Activated naive CD8-positive, alpha-beta T cell (primary cell): ENCODE data around the gene SPATA32.

Experiments used
- H3K27ac Mint-ChIP-seq: one replicate; pipeline ENCODE4 v1.8.0; 2021; ENCODE audit warnings: mixed read lengths
- H3K27me3 Mint-ChIP-seq: one replicate; pipeline ENCODE4 v1.8.0; 2021; ENCODE audit warnings: mixed read lengths
- H3K36me3 Mint-ChIP-seq: one replicate; pipeline ENCODE4 v1.8.0; 2021; ENCODE audit warnings: mixed read lengths
- H3K4me1 Mint-ChIP-seq: one replicate; pipeline ENCODE4 v1.8.0; 2021; ENCODE audit warnings: low read depth, mixed read lengths
- H3K4me3 Mint-ChIP-seq: one replicate; pipeline ENCODE4 v1.8.0; 2021; ENCODE audit warnings: mild to moderate bottlenecking, mixed read lengths
- H3K9me3 Mint-ChIP-seq: one replicate; pipeline ENCODE4 v1.8.0; 2021; ENCODE audit warnings: low read depth, mixed read lengths

SPATA32 gene

DNA sequence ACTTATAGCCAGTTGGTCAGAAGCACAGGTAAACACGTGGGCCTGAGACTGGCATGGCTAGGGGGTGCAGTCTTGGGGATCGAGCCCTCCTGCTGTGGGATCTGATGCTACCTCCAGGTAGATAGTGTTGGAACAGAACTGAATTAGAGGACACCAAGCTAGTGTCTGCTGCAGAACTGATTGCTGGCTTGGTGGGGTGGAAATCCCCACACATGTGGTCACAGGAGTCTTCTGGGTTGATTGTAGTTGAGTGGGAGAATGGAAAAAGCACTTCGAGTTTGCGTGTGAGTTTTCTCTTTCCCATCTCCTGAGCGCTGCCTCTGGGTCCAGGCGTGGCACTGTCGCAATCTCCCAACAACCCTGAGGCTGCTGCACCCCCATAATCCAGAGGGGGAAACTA lies 8.0 kb upstream of the SPATA32 start:
- Mint-ChIP-seq H3K36me3 (peaks cover 2% of the 10 kb centered on the region), H3K4me1 (peaks cover 15% of the 10 kb centered on the region), H3K27ac (peak overlapping the region; percentile 77), H3K27me3 (no peaks in the 10 kb centered on the region), H3K4me3 (no peak overlapping the region), H3K9me3 (no peaks in the 10 kb centered on the region)

DNA sequence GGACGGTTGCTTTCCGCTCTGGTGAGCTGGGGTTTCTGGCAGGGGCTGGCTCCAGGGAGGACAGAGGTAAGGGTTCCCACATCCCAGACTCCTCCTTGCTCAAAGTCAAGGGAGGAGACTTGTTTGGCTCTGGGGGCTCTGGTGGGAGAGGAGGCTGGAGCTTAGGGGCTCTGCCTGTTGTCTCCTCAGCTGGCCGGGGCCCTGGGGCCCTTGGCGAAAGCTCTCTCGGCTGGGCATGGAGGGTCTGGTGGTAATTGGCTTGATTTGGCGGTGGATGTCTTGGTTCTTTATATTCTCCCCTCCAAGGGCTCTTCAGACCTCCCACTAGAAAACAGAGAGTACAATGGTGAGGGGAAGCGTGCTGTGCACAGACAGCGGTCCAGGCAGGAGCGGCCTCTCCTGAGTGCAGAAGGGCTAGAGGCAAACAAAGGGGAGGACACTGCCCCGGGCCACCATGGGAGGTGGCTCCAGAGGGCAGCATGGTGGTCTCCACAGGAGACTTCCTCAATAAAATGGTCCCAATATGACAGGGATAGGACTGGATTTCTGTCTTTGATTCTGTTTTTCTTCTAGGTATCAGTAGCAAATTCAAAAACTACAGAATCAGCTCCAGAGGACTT lies 5.7 kb upstream of the SPATA32 start:
- H3K36me3 Mint-ChIP-seq: peaks cover 2% of the 10 kb centered on the region
- no peaks in the 10 kb centered on the region for H3K27me3 Mint-ChIP-seq
- H3K4me1 Mint-ChIP-seq: peaks cover 23% of the 10 kb centered on the region
- H3K4me3 Mint-ChIP-seq: no peak overlapping the region
- no peaks in the 10 kb centered on the region for H3K9me3 Mint-ChIP-seq
- peak overlapping the region; percentile 75 for H3K27ac Mint-ChIP-seq

DNA sequence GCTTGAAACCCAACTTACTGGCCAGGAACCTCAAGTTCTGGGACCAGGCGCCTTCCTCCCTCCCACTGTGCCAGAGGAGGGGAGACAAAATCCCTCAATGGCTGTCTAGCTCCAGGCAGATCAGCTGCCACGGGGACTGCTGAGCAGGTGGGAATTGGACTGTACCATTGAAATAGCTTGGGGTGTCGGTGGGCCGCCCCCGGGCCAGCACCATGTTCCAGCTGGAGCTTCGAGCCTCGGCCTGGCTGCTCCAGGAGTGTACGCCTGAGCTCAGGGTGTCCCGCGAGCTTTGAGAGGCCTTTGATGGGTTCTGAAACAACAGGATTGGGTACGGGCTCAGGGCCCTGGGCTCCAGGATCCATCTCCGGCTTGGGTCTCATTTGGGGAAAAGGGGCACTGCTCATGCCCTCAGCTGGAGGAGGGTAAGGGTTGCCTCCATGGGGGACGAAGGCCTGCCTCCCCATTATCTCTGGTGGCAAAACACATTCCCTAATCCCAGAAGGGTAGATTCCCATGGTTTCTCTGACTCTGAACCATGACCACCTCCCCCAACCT lies 4.6 kb upstream of the SPATA32 start:
- Mint-ChIP-seq H3K4me1 (peaks cover 25% of the 10 kb centered on the region), H3K27me3 (no peaks in the 10 kb centered on the region), H3K36me3 (peaks cover 2% of the 10 kb centered on the region), H3K27ac (peak overlapping the region; percentile 68), H3K4me3 (no peak overlapping the region), H3K9me3 (no peaks in the 10 kb centered on the region)

DNA sequence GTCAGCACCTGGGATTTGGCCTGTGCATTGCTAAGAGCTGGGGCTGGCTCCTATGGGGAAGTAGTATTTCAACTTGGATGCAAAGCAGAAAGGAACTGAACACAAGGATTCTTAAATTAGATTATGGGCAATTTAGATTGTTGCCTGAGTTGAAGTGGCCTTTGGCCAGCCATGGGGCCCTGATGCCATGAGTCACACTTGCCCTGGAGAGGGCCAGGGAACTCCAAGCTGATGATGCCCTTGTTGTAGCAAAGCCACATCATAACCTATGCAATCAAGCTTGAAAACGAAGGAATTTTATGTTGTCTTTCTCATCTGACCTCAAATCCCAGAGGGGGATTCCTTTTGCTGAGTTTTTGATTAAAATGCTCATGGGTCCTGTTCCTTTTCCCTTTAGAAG lies 3.9 kb upstream of the SPATA32 start:
- Mint-ChIP-seq H3K9me3 (no peaks in the 10 kb centered on the region), H3K36me3 (peaks cover 2% of the 10 kb centered on the region), H3K4me1 (peaks cover 27% of the 10 kb centered on the region)

DNA sequence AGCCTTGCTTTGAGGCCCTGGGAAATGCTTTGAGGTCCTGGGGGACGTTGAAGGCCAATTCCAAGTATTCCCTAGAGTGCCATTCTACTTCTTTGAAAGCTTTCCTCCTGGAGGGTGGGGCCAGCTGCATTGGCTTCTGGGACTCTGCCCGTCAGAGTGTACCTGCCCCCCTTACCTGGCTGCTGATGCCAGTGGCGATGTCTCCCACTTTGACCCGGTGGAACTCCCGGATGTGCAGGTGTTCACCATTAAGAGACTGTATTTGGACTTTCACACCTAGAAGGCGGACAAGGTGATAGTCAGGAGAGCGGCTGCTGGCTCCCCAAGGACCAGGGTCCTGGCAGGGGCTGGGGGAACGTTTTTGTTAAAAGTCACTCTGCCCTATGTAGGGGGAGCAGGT lies 3.1 kb upstream of the SPATA32 start:
- H3K4me1 Mint-ChIP-seq: peaks cover 27% of the 10 kb centered on the region
- H3K36me3 Mint-ChIP-seq: peaks cover 2% of the 10 kb centered on the region
- H3K9me3 Mint-ChIP-seq: no peaks in the 10 kb centered on the region
- H3K27ac Mint-ChIP-seq: peak overlapping the region; percentile 50
- H3K4me3 Mint-ChIP-seq: no peak overlapping the region
- H3K27me3 Mint-ChIP-seq: no peaks in the 10 kb centered on the region

More for the DNA sequence above, 3.9 kb upstream of the SPATA32 start:
- H3K27me3 Mint-ChIP-seq: no peaks in the 10 kb centered on the region
- no peak overlapping the region for H3K4me3 Mint-ChIP-seq
- H3K27ac Mint-ChIP-seq: peak overlapping the region; percentile 68

DNA sequence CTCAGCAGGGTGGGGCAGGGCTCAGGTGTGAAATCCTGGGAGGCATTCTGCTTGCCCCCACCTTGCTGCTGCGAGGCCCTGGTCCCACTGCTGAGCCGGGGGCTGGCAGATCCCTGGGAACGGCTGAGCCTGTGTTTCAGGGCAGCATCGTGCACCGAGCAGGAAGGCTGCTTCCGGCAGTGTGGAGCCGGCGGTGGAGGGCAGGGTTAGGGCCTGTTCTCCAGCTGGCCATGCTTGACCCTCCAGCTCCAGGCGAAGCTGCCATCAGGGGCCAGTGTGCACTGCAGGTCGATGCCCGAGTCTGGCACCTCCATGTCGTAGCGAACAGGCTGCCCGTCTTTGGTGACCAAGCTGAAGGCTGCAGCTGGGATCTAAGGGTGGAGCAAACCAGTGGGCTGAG lies 2.5 kb upstream of the SPATA32 start:
- Mint-ChIP-seq H3K27ac (no peak overlapping the region), H3K36me3 (peaks cover 2% of the 10 kb centered on the region), H3K4me1 (peaks cover 22% of the 10 kb centered on the region)

DNA sequence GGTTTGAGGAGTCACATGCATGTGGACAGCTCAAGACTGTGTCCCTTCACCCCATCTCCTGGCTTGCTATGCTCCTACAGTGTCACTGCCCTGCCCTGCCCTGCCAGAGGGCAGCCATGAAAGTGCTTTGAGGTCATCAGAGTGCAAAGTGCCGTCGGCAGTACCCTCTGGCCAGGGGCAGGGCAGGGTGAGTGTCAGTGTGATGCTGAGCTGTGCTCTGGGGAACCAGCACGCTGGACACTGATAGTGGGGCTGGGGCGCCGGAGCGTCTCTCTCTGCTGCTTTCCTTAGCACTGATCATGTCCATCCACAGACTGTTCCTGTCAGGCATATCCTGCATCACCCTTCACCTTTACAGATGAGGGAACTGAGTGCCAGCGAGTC lies 1.6 kb upstream of the SPATA32 start:
- Mint-ChIP-seq H3K27ac (peak overlapping the region; percentile 89), H3K9me3 (no peaks in the 10 kb centered on the region), H3K4me1 (peaks cover 24% of the 10 kb centered on the region), H3K36me3 (peaks cover 2% of the 10 kb centered on the region), H3K27me3 (no peaks in the 10 kb centered on the region), H3K4me3 (peak overlapping the region; percentile 76)

More for the DNA sequence above, 2.5 kb upstream of the SPATA32 start:
- no peaks in the 10 kb centered on the region for H3K9me3 Mint-ChIP-seq
- no peaks in the 10 kb centered on the region for H3K27me3 Mint-ChIP-seq
- H3K4me3 Mint-ChIP-seq: no peak overlapping the region

DNA sequence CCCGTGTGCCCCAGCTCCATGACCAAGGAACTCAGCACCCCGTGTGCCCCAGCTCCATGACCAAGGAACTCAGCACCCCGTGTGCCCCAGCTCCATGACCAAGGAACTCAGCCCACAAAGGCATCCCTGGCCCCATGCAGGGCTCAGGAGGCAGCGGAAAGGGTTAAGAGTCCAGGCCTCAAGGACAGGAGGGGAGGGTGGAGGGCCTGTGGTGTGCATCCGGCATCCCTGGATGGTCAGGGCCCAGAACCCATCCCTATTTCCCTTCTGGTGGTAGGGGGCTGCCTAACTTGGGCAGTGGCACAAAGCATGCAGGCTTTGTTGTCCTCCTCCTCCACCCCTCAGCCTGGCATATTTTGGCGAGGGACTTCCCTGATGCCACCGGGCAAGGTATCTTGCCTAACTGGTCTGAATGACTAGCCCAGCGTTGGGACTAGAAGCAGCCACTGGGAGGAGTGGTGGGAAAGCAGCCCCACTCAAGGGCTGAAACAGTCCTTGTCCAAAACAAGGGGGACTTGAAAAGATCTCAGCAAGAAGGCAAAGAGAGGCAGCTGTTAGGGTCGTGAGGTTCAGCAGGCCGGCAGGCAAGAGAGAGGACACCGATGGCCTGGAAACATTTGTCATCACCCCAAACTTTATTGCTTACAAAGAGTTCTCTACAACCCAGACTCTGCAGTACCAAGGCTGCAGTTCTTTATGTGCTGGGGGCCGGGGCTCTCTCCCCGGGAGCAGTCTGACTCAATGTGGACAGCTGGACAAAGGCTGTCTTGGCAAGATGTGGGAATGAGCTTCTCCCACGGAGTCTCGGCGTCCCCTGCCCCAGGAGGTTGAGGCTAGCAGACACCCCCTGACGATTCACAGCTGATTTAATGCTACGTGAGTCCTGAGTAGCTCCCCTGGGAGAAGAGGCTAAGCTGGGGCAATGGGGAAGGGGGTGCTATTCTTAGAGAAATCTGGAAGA lies 902 bp upstream of the SPATA32 start:
- Mint-ChIP-seq H3K9me3 (no peaks in the 10 kb centered on the region), H3K36me3 (no peaks in the 10 kb centered on the region), H3K4me1 (peaks cover 24% of the 10 kb centered on the region), H3K27me3 (no peaks in the 10 kb centered on the region), H3K27ac (peak overlapping the region; percentile 89), H3K4me3 (peak overlapping the region; percentile 76)

DNA sequence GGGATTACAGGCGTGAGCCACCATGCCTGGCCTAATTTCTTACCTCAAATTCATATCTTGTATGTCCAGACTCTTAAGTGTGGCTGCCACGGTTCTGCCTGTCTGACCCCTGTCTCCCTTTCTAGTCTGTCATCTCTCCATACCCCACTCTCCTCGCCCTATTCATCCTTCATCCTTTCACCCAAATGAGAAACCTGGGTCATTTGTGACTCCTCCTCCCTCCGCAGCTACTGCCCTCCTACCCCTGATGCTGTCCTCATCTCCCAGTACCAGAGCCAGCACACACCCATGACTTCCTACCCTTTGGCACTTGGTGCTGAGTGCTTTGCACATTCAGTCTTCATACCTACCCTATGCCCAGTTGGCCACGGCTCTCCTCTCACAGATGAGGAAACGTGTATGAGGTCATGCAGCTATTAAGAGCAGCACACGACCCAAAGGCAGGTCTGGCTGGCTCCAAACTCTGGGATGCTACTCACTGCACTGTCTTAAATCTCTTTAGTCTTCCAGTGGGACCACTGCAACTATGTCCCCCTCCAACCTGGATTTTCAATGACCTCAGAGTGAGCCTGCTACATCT lies 1.6 kb downstream of the SPATA32 start:
- Mint-ChIP-seq H3K27ac (peak overlapping the region; percentile 84), H3K4me1 (peaks cover 42% of the 10 kb centered on the region), H3K36me3 (no peaks in the 10 kb centered on the region), H3K27me3 (no peaks in the 10 kb centered on the region), H3K4me3 (no peak overlapping the region), H3K9me3 (no peaks in the 10 kb centered on the region)

DNA sequence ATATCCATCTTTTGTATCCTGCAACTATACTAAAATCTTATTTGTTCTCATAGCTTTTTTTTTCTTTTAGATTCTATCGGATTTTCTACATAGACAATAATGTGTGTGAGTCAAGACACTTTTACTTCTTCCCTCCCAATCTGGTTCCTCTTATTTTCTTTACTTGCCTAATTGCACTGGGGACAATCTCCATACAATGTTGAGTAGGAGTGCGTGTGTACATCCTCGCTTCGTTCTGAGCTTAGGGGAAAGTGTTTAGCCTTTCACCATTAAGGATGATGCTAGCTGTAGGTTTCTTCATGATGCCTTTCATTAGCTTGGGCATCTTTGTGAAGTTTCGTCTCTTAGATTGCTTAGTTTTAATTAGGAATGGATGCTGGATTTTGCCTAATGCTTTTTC lies 2.9 kb downstream of the SPATA32 start:
- Mint-ChIP-seq H3K9me3 (no peaks in the 10 kb centered on the region), H3K27ac (no peak overlapping the region), H3K4me1 (peaks cover 48% of the 10 kb centered on the region), H3K36me3 (no peaks in the 10 kb centered on the region), H3K4me3 (no peak overlapping the region), H3K27me3 (no peaks in the 10 kb centered on the region)

DNA sequence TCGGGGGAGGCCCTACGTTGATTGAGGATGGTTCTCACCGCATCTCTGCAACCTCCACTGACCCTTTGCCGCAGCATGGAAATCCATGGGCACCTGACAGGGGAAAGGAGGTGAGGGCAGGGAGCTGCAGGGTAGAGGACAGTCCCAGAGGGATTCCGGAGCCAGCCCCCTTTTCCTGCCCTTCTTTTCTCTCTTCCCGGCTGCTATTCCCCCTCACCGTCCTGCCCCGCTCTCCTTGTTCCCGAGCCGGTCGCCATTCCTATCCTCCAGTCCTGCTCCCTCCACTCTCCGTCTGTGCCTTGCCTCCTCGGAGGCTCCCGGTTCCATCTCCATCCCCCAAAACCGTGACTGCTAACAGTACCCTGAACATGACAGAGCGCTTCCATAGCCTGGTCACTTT lies 4.8 kb downstream of the SPATA32 start:
- Mint-ChIP-seq H3K4me3 (no peak overlapping the region), H3K27ac (peak overlapping the region; percentile 50), H3K4me1 (peaks cover 59% of the 10 kb centered on the region), H3K9me3 (no peaks in the 10 kb centered on the region), H3K27me3 (no peaks in the 10 kb centered on the region), H3K36me3 (no peaks in the 10 kb centered on the region)

DNA sequence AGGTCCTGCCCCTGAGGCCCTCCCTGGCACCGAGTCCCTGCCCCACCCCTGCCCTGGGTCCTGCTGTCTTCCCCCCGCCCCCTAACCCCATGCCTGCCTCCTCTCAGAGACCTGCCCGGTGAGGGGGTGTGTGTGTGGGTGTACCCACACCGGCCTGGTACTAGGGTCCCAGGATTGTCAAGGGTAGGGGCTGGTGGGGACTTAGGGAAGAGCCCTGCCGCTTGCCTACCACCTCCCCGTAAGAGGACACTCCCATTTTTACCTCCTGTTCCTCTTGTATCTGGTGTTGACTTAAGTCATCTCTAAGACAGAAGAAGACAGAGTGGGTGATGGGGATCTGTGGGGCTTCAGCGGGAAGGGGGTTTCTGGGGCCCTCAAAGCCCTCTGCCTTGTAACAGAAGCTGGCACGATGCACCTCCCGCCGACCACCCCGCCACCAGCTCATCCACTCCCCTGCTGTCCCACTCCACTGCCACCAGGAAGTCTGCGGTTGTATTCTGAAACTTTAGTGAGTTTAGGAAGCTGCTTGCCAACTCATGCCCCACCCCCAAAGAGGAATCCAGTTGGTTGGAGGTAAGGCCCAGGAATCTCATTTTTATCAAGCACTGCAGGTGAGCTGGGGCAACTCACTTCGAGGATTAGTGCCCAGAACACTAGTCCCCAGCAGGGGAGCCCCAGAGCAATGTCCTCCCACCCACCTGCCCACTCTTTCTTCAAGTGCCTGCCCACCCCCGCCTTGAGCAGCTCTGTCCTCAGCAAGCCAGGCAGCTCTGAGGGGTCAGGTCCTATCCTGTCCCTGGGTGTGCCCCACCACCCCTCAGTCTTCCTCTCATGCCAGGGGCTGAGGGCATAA lies 5.6 kb downstream of the SPATA32 start:
- Mint-ChIP-seq H3K9me3 (no peaks in the 10 kb centered on the region), H3K27me3 (no peaks in the 10 kb centered on the region), H3K27ac (peak overlapping the region; percentile 74), H3K4me3 (peak overlapping the region; percentile 46), H3K4me1 (peaks cover 63% of the 10 kb centered on the region), H3K36me3 (peaks cover 3% of the 10 kb centered on the region)

DNA sequence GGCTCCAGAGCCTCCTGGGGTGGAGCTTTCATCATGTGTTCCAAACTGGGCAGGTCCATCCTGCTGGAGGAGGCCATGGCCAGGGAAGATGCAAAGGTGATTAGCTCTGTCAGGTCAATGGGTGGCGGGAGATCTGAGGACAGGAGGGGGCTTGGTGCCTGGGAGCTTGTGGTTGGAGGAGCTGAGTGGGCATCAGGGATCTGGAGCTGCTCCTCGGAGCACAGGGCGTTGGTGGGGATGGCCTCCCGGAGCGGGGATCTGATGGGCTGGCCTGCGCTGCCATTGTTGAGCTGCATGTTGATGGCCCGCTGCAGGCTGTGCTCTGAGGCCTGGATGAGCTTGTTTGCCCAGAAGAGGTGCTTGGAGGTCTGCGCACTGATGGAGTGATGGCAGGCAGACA lies 6.5 kb downstream of the SPATA32 start:
- peak overlapping the region; percentile 35 for H3K4me3 Mint-ChIP-seq
- no peaks in the 10 kb centered on the region for H3K9me3 Mint-ChIP-seq
- no peaks in the 10 kb centered on the region for H3K27me3 Mint-ChIP-seq
- peaks cover 61% of the 10 kb centered on the region for H3K4me1 Mint-ChIP-seq
- peak overlapping the region; percentile 75 for H3K27ac Mint-ChIP-seq
- peaks cover 3% of the 10 kb centered on the region for H3K36me3 Mint-ChIP-seq

DNA sequence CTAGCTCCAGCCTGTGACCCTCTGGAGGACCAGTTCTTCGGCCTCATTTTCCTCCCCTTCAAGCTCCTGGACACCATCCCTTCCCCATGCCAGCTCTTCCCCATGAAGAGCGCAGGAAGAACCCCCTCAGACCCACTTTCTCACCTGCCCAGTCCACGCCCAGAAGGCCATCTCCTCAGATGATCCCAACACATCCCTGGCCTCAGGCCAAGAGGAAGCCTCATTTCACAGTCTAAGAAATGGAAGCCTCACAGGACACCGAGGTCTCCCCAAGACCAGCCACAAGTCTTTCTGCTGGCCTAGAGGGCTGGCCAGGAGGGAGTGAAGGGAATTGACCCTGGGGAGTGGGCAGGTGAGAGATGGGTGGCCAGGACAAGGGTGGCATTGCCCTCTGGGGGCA lies 8.0 kb downstream of the SPATA32 start:
- no peak overlapping the region for H3K4me3 Mint-ChIP-seq
- H3K36me3 Mint-ChIP-seq: peaks cover 5% of the 10 kb centered on the region
- peak overlapping the region; percentile 86 for H3K27ac Mint-ChIP-seq
- H3K9me3 Mint-ChIP-seq: no peaks in the 10 kb centered on the region
- peaks cover 68% of the 10 kb centered on the region for H3K4me1 Mint-ChIP-seq
- H3K27me3 Mint-ChIP-seq: no peaks in the 10 kb centered on the region
